CD4-positive, alpha-beta T cell treated with Interleukin-17A for 4 hours (primary cell): ENCODE data around the gene AMDHD2.
A peak's percentile ranks its signal among the peaks of the same experiment; 100 is the strongest.

Experiments used
- DNase-seq: peaks from one replicate; pipeline ENCODE4 v3.0.0-alpha.2; 2020; ENCODE audit warnings: mixed read lengths

The AMDHD2 gene

GRCh38 chr16:2483939-2484897, 36.0 kb upstream of the AMDHD2 start:
- DNase-seq, result no peak

DNA sequence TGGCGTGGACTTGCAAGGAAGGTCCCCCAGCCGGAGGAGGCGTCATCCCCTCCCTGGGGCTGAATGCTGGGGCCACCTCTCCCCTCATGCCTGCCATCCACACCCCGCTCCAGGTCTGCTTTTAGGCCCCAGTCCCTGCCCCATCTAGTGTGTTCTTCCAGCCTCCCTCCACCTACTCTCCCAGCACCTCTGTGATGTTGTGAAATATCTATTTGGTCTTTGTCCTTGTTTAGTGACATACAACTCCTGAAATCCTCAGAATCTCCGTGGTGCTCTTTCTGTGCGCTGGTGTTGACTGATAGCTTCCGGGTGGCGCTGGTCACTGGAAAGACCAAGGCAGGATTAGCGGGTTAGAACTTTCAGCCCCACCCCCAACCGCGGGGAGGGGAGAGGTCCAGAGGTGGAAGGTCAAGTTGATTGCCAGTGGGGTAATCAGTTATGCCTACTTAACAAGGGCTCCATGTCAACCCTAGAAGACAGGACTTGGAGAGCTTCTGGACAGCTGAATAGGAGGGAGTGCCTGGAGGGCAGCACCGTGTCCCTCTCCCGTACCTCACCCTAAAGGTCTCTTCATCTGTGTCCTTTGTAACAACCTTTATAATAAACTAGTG, 35.2 kb upstream of the AMDHD2 start:
- no peak for DNase-seq

DNA sequence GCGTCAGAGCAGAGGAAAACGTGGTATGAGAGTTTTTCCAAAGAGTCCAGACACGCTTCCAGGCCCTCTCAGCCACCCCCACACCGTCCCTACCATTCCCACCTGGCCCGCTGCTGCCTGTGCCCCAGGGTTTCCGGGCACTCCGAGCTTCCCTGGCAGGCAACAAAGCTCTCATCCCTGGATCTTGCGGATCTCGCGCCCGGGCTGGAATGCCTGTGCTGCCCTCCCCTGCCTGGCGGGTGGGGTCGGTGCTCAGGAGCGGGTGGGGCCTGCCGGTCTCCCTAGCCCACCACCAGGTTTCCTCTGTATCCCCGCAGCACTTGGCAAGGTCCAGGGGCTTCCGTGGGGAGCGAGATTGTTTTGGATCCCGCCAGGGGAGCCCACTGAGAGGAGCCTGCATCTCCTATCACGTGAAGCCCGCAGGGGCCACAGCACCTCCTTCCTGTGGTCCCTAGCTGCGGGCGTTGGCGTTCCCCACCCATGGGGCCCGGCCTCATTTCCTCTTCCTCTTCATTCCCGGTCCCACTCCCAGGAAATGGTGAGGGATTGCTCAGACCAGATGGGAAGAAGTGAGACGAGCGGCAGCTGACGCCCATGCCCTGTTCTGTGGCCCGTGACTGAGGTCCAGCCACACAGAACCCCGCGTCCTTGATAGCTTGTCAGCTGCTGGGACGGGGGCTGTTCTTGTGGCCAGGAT, 34.2 kb upstream of the AMDHD2 start:
- no peak for DNase-seq

- peak; percentile 84 for DNase-seq
Observed at GRCh38 chr16:2486645-2487516, 33.3 kb upstream of the AMDHD2 start.

GRCh38 chr16:2487517-2487842, 32.7 kb upstream of the AMDHD2 start:
- DNase-seq, result no peak

DNA sequence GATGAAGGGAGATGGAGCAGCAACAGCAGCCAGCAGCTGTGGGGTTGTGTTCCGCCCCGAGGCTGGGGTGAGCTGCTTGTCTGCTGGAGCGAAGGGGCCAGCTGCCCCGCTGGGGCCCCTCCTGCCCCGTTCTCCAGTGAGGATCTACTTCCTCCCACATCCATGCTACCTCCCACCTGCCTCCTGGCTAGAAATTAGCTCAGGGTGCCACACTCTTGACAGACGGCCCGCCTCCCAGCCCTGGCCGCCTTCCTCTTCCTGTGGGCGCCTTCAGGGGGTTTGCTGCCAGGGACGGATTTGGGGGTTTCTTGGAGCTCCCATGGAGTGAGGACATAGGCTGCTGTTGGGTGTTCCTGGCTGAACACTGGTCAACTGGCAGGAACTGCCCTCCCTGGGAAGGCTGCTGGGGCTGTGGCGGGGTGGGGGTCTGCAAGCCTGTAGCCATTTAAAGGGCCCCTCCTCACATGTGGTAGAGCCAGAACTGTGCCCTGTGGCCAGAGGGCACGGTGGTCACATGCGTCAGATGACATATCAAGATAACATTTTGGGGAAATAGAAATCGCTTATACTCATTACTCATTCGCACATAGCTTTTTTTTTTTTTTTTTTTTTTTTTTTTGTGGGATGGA, 32.2 kb upstream of the AMDHD2 start:
- DNase-seq, result no peak

GRCh38 chr16:2489581-2489980, 30.6 kb upstream of the AMDHD2 start:
- no peak for DNase-seq

DNA sequence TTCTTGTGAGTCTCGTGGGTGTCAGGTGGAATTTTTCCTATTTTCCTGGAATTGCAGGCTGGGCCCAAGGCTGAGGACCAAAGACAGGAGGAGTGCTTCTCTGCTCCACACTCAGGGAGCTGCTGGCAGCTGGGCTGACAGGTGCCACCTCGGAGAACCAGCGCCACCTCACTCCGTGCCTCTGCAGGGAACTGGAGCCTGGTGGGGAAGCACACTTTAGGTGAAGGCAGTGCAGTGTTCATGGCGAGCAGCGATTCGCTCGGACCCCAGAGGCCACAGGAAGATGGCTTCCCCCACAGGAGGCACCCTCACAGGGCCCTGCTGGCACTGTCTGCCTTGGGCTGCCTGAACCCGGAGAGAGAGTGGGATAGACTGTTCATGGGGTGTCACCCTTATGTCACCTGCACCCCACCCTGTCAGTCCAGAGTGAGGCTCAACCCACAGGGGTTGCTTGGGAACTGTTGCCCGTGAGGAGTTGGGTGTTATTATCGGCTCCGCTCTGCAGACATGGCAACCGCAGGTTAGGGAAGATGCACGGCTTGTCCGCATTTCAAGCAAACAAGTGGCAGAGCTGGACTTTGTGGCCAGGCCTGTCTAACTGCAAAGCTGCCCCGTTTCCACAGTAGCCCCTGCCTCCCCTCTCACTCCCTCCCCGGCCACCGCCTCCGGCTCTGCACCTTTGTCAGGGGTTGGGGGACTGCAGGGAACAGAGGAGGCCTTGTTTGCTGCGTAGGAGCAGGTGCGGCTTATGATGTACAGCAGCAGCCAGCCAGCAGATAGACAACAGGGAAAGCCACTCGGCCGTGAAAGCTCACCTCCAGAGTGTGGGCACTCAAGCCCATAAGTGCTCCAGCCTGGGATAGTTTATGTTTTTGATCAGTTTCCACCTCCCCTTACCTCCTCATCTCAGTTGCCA, 29.7 kb upstream of the AMDHD2 start:
- no peak for DNase-seq

DNA sequence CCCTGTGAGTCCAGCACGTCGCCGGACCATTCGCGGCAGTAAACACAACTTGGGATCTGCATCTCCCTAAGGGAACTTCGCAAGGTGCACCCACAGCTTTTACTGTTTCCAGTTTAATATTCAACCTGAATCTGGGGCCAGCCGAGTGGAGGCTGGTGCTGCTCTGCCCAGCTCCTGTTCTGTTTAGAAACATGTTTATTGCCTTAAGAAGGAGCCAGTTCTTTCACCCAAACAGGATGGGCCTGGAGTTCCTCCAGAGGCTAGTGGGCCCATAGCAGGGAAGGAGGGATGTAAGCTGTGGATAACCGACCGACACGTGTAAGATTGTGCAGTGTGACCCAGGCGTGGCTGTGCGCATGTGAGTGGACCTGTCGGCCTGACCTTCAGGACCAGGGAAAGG, 27.9 kb upstream of the AMDHD2 start:
- DNase-seq, result no peak

GRCh38 chr16:2493605-2494004, 26.6 kb upstream of the AMDHD2 start:
- no peak for DNase-seq

GRCh38 chr16:2494616-2495015, 25.6 kb upstream of the AMDHD2 start:
- DNase-seq, result no peak

GRCh38 chr16:2495041-2495440, 25.1 kb upstream of the AMDHD2 start:
- DNase-seq, result no peak

DNA sequence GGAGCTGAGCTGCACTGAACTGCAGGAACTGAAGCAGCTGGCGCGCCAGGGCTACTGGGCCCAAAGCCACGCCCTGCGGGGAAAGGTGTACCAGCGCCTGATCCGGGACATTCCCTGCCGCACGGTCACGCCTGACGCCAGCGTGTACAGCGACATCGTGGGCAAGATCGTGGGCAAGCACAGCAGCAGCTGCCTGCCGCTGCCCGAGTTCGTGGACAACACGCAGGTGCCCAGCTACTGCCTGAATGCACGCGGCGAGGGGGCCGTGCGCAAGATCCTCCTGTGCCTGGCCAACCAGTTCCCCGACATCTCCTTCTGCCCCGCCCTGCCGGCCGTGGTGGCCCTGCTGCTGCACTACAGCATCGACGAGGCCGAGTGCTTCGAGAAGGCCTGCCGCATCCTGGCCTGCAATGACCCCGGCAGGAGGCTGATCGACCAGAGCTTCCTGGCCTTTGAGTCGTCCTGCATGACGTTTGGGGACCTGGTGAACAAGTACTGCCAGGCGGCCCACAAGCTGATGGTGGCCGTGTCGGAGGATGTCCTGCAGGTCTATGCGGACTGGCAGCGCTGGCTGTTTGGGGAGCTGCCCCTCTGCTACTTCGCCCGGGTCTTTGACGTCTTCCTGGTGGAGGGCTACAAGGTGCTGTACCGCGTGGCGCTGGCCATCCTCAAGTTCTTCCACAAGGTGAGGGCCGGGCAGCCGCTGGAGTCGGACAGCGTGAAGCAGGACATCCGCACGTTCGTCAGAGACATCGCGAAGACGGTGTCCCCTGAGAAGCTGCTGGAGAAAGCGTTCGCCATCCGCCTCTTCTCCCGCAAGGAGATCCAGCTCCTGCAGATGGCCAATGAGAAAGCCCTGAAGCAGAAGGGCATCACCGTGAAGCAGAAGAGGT, 23.7 kb upstream of the AMDHD2 start:
- no peak for DNase-seq

- no peak for DNase-seq
Observed at GRCh38 chr16:2497116-2497630, 23.0 kb upstream of the AMDHD2 start.

- no peak for DNase-seq
Observed at GRCh38 chr16:2497695-2498484, 22.3 kb upstream of the AMDHD2 start.

DNA sequence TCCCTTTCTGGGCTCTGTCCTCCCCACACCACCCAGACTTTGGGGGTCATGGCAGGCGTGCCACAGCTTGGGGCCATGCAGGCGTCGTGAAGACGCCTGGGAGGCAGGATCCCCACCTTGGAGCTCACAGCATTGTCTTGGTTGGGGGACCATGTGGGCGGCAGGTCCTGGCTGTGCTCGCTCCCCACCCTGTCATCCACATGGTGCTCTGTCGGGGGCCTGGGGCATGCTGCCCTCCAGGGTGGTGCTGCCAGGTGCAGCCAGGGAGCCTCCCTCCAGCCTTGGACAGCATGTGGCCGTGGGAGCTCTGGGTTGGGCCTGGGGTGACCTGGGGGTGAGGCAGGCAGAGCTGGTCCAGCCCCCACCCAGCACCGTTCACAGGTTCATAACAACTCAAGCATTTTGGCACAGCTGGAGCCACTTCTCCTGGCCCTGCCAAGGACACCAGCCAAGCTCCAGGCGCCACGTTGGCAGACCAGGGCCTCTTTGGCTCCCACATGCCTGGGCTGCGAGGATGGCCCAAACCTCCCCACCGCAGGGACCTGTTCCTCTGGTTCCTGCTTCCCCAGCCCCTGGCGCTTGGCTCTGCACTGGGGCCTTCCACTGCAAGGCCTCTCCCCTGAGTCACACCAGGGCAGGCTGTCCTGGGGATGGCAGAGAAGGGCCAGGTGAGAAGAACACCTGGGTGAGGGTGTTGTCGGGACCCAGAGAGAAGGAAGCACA, 21.5 kb upstream of the AMDHD2 start:
- no peak for DNase-seq

DNA sequence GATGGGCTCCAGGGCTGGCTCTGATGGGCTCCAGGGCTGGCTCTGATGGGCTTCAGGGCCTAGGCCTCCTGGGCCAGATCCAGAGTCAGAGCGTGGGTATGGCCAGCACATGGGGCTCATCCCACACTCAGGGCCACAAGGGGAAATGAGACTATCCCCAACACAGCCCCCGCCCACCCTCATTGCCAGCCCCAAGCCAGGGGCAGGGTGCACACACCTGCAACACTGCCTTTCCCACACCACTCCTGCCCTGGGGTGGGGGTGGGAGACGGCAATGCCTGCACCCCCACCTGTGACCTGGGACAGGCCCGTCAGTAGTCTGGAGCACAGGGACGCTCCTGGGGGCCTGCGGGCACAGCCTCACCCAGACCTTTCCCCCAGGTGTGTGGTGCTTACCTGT, 20.7 kb upstream of the AMDHD2 start:
- no peak for DNase-seq

DNA sequence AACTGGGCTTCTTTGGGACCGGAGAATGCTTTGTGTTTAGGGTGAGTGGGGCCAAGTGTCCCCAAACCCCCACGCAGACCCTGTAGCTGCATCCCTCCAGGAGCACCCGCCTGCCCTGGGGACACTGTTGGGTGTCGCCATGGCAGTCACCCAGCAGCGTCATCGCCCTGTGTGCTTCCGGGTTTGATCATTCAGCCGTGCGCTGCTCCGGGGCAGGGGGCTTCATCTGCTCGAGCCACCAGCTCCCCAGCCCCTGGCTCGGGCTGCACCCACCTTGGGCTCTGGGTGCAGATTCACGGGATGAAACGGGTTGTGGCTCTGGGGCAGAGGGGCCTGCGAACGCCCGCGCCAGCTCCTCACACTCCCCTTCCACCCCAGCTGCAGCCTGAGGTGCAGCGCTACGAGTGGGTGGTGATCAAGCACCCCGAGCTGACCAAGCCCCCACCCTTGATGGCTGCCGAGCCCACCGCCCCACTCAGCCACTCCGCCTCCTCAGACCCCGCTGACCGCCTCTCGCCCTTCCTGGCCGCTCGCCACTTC, 20.2 kb upstream of the AMDHD2 start:
- no peak for DNase-seq
